Stimulated activated CD4-positive, alpha-beta T cell treated with anti-CD3 and anti-CD28 coated beads, Interleukin-4, amount 100 ng/mL, for 1 hour (primary cell): ENCODE data around the gene TEX38.
"Not testable (repeated sequence)": the region's sequence is repeated elsewhere in the genome, so short reads cannot be mapped to it uniquely, and the experiment has no call there.

Experiments
- DNase-seq: peaks from one replicate; pipeline ENCODE4 v3.0.0-alpha.2; 2020

TEX38 gene

DNA sequence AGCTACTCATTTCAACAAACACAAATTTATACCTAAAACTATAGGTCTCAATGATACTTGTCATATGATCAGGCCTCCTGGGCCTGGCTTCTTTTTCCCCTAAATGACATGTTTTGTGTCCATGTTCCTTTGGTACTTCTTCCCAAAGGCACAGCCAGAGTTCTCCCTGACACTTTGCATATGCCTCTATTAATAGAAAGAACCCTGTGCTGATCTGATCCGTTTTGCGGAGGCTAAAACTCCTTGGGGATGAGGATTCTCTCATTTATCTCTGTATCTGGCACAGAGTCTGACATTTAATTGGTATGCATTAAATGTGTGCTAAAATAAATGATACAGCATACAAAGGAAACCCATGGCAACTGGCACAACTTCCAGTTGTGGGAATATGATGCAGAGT is 15.0 kb upstream of the TEX38 start:
- no peak for DNase-seq

DNA sequence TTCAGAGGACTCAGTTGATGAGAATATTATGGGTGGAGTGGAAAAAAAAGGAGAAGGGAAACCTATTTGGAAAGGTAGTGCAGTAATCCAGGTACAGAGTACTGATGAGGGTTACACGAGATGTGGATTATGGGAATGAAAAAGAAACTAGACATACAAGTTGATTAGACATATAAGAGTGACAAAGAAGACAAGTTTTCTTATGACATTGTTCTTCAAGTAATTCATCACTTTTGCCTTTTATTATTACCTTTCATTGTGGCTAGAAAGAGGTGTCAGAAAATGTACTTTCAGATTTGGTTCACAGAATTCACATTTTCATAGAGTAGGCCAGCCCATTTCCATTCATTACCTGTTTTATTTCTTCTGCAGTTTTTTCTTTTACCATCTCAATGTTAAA is 13.9 kb upstream of the TEX38 start:
- DNase-seq, result no peak

DNA sequence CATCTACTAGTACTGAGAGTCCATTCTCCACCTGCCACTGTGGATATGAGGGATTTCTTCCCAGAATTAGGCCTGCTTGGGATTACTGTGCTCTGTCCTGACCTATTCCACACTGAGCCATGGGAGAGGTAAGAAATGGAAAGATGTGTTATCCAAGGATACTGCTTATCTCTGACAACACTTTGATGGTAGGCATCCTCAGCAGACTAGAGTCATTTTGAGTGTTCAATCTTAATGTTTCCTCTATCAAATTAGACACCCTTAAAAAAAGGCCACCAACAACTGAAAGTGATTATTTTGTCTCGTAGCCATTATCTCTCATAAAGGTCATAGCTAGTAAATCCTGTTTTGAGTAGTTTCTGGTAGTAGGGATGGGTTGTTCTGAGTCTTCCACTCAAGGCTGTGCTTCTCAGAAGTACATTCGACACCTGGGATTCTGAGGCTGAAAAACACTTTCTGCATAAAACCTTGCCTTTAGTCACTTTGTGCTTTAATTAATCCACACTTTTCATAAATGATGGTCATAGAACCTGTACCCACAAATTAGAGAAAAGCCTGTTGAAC is 12.3 kb upstream of the TEX38 start:
- no peak for DNase-seq

DNA sequence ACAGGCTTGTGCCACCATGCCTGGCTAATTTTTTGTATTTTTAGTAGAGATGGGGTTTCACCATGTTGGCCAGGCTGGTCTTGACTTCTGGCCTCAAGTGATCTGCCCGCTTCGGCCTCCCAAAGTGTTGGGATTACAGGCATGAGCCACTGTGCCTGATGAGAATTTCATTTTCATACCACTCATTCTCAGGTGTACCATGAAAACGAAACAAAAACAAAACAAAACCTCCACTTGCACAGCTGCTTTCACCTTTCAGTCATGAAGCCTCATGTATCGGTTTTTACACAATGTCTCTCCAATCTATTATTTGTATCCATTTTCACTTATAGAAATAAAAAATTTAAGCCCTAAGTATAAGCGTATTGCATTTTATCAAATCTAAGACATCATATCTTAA is 11.5 kb upstream of the TEX38 start:
- not testable (repeated sequence) for DNase-seq

DNA sequence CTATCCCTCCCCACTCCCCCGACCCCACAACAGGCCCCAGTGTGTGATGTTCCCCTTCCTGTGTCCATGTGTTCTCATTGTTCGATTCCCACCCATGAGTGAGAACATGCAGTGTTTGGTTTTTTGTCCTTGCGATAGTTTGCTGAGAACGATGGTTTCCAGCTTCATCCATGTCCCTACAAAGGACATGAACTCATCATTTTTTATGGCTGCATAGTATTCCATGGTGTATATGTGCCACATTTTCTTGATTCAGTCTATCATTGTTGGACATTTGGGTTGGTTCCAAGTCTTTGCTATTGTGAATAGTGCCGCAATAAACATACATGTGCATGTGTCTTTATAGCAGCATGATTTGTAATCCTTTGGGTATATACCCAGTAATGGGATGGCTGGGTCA is 8.7 kb upstream of the TEX38 start:
- DNase-seq, result not testable (repeated sequence)

DNA sequence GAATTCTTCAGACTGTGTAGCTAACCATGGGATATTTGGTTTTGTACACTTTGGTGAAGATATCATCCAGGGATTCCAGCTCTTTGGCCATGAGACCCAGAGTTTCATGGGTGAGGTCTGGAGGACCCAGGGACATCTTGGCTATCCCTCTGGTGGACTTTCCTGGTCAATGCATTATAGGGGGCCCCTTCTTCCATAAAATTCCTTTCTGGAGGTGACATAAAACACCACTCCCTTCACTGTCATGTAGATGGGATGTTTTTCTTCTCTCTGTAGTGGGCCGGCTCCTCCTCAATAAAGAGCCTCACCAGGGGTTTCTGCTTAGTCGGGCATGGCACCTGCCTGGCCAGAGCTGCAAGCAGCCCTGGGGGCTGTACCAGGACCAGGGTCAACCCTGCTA is 5.7 kb upstream of the TEX38 start:
- DNase-seq, result no peak

DNA sequence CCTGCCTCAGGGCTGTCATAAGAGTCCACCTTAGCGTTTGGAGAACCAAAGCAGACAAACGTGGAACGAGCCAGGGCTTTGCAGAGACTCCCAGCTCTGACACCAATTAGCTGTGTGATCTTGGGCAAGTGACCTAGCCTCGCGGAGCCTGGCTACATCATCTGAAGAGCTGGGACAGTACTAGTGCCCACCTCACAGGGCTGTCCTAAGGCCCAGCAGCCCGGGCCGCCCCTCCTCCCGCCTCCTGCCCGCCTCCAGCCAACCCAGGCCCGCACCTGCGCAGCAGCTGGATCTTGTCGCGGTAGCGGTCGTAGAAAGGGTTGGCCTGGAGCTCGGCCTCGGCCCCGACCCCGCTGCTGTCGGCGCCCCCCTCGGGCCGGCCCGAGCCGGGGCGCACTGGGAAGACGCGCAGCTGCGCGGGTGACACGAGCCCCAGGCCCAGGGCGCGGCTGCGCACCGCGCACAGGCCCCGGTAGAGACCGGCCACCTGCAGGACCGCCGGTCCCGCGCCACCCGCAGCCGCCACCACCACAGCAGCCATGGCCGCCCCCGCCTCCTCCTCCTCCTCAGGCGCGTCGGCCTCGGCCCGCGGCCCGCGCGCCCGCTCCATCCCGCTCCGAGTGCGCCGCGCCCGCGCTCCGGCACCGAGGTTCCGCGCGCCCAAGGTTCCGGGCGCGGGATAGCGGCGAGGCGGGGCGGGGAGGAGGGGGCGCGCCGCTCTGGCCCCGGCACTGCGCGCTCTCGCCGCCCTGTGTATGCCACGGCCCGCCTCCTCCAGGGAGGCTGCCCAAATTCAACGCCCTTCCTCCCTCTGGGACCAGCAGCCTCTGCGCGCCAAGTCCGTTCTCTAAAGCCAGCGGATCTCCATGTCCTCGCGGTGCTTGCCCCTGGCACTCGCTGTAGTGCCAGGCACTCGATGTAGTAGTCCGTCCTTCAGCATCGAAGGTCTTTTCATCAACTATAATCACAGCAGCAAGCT is 3.6 kb upstream of the TEX38 start, which contains the start of gene ATPAF1:
Gene ATPAF1, minus strand, starts transcription at position 583 of the 979 bp plus-strand sequence. Its CDS starts 42 bp downstream, at position 541.
- DNase-seq, result peak; percentile 67

DNA sequence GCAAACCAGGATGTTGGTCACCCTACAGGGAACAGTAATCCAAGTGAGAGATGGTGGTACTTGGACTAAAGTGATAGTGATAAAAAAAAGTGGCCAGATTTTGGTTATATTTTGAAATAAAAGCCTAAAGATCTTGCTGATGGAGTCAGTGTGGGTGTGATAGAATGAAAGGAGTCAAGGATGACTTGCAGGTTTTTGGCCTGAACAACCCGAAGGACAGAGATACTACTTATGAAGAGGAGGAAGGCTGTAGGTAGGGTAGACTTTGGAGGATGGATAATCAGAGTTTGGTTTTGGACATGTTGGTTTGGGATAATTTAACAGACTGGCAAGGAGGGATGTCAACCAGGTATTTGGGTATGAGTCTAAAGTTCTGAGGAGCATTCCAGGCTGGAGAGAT is 1.5 kb upstream of the TEX38 start:
- DNase-seq, result no peak

DNA sequence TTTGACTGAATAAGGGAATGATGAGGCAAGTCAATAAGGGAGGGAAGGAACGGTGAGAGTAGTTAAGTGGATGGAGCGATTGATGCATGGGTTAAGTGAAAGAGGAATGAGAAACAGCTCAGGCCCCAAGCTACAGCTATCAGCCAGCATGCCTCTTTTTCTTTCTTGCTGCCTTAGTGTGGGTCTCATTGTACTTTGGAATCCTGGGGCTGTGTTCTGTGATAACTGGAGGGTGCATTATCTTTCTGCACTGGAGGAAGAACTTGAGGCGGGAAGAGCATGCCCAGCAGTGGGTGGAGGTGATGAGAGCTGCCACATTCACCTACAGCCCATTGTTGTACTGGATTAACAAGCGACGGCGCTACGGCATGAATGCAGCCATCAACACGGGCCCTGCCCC is 1.0 kb downstream of the TEX38 start:
- DNase-seq, result no peak

DNA sequence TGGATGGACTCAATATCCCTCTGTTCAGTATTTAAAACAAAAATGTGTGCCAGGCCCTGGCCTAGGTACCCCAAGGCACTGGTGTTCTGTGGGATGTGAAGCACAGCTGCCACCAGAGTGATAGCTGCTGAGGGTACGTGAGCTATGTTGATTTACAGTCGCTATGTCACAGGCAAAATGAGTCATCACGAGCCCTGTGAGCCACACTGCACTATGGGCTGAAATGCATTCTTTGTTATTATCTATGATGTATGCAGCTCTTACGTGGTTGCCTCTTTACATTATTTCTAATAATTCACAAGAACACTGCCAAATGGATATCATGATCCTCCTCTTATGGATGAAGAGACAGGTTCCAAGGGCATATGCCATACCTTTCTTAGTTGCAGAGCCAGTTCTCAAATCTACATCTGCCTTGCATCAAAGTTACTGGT is 2.1 kb downstream of the TEX38 start:
- no peak for DNase-seq

DNA sequence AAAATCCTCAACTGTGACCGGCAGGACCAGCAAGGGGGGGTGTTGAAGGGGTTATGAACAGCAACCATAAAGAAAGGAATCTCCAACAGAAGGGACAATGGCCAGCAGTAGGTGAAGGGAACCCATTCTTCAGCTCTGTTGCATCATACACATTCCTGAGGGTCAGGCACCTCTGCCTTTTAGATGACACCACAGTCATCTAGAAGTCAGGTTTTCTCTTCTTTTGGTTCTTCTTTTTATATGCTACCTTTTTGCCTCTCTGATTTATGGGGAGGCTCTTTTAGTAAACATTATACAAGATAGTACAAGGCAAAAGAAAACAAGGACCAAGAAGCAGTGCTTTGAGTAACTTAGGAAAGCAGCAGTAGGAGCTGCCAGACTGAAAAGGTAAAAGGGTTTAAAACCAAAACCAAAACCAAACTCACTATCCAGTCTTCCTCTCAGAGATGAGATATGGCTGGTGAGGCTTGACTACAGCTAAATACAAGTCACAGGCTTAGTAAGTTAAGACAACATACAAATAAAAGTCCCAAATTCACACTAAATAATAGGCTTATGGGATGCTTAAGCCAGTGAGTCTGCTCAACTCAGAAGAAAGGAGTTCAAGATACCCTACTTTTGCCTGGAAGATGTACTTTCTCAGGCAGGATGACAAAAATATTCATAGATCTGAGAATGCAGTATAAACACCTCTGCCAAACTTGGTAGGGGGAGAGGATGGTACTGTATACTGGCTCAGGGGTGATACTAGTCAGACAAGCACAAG is 4.1 kb downstream of the TEX38 start:
- no peak for DNase-seq

DNA sequence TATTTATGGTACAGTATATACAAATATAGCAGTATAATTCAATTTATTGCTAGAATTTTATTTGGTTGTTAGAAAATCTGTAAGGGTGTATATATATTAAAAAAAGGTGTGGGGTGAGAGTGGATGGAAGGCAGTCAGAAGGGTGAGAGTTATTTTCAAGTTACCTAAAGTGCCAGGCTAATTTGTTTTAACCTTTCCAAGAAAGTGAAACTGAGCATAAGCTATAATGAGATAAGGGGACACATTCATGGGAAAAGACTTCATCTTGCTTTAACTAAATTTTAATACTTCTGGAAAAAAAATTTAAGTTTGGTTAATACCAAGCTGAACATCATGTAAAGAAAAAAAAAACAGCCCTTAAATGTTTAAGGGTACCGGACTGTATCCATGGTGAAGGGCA is 4.9 kb downstream of the TEX38 start:
- no peak for DNase-seq

DNA sequence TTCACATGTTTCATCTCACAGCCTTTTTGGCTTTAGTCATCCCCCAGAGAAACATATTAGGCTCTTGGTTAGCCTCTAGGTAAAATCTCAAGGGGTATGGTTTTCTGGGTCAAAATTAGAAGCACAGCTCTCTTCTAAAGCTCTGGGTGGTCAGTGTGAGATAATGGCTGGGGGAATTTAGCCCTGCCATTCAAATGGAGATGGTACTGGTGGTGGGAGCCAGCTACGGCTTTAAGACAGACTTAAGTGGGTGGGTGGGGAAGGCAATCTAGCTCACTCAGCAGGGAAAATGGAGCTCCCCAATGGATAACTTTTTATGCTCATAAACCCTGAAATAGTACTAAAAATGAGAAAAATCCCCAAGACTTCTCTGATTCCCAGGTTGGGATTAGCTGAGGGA is 5.7 kb downstream of the TEX38 start:
- no peak for DNase-seq

DNA sequence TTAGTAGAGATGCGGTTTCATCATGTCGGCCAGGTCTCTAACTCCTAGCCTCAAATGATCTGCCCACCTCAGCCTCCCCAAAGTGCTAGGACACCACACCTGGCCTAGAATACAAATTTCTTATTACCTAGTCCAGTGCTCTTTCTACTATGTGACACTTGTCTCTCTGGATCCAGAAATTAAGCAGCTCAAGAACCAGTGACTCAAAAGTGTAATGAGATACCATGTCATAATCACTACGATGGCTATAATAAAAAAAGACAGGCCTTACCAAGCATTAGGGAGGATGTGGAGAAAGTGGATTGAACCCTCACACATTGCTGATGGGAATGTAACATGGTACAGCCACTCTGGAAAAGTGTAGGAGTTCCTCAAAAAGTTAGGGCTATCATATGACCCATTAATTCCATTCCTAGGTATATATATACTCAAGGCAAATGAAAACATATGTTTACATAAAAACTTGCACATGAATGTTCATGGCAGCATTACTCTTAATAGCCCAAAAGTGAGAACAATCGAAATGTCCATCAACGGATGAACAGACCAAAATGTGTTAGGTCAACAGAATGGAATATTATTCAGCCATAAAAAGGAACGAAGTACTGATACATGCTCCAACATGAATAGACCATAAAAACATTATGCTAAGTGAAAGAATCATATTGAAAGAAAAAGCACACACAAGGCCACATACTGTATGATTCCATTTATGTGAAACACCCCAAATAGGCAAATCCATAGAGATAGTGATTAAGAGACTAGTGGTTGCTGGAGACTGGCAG is 8.3 kb downstream of the TEX38 start:
- no peak for DNase-seq

DNA sequence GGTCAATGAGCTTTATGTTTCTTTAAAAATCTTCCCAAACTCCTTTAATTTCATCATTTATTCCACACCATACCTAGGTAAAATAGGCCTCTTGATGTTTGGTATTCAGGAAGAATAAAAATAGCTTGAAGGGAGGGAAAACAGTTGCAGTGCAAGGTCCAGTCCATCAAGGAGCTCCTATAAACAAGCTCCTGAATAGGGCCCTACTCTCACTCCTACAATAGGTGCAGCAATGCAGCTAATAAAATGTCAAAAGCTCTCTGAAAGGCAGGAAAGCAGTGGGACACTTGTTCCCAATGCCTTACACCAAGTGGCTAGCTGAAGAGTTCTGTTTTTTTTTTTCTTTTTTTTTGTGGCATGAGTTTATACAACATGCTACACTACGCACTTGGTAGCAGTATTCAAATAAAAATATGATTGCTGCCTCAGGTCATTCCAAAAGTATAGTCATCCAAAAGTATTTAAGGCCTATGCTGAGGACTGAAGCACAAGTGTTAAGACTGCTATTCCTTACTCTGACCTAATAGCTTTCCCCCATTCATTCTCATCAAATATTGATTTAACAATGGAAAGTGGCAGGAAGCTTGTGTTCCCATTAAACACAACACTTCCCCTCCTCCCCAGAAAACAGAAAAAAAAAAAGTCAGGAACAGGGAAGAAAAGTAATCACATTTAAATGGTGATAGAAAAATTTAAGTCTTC is 9.8 kb downstream of the TEX38 start:
- DNase-seq, result no peak

DNA sequence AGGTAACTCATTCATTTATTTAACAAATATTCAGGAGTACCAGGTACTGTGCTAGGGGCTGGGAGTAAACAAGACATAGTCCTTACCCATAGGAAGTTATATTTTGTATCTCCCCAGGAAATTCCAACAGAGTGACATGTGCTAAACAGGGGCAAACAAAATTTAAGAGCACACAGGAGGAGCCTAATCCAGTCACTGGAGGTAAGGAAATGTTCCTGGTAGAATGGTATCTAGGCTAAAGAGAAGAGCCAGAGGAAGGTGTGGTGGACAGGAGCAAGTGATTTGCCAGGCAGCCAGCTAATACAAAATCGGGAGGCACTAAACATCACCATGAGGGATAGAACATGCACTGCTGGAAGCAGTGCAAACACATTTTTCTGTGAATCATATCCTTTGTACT is 10.4 kb downstream of the TEX38 start:
- DNase-seq, result no peak

DNA sequence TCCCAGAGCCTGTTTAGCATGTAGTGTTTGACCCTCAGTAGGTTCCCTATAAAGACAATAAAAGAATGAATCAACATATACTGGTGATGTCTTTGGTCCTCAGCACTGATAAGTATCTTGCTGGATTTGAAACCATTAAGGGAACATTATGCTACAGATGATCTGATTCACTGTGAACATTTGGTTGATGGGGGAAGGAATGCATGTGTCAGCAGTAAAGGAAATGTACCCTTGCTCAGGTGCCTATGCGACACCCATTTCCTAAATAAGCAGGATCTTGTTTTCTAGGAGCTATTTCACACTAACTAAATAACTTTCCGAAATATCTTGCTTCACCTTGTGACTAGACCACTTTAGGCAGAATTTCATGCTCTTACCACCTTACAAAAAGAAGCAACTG is 13.0 kb downstream of the TEX38 start:
- DNase-seq, result no peak

DNA sequence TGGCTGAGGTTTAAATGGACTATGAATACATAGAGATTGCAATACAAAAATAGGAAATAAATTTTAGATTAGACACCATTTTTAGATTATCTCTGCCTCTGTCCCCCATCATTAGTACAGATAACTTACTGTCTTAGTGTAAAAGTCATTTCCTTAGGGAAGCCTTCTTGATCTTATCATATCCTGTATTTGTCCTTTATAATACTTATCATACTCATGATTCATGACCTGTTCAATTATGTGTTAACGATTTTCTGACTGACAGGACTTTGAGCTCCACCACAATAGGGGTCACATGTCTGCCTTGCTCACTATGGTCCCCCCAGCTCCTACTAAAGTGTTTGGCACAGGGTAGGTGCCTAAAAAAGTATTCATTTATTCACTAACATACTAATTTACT is 14.6 kb downstream of the TEX38 start:
- DNase-seq, result no peak

DNA sequence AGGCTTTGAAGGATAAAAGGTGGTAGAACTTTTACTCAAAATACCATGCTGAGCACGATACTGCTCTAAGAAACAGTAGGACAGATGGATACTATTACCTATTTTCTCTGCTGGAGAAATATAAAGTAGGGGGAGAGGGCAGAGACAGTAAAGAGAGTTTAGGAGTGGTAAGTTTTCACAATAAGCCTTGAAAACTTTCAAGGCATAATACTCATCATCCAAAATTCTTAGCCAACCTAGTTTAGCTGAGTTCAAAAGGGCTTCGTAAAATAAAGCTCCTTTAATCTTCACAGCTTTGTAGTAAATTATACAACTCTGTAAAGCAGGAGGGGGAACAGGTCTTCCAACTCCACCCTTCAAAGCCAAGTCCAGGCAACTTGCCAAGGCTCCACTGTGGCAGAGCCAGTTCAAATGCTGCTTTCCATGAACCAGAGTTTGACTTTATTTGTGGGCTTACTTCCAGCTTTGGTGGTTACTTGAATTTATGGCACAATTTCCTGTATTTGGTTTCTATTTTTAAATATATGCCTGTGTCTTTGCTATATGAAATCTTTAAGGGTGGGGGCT is 15.5 kb downstream of the TEX38 start:
- DNase-seq, result no peak

DNA sequence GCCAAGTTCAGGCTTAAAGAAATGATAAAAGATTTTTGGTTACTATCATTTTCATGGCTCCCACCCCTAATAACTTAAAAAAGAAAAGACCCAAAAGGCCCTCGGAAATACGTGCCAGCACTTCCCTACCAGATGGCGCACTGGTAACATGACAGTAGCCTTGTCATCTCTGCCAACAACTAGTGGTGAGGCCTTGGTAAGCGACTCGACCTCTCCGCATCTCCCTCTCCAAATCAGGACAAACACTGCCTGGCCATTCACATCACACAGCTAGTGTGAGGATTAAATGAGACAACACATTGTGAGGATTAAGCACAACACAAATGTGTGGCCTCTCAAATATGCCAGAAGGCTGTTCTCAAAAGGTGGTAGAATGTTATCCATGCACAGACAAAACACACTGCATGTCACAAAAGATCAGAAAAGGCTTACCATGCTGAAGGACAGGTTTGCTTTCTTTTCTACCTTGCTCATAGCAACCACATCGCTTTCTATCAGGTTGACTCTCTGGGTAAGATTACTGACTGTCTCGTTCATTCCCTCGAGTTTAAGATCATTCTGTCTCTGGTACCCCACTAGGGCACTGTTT is 16.4 kb downstream of the TEX38 start:
- DNase-seq, result no peak

DNA sequence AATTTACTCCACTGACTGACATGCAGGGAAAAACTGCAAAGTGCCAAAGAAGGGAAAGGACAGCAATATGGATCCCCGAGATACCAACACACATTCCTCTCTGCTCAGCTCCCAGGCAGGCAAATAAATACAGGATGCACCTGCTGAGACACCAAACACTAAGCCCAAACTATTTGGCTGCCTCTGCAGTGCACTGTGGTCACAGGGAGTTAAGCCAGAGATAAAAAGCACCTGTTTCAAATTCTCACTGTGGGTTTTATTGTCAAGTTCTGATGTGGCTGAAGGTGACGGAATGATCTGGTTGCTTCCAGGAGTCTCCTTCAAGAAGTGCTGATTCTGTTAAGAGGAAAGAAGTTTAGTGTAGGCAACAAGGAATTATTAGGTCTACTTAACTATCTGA is 17.7 kb downstream of the TEX38 start:
- DNase-seq, result no peak
